Endothelial cell of umbilical vein (primary cell): ENCODE data around the gene HRH3. TPM values are rescaled to one million over a fixed set of nuclear protein-coding genes. Genes with fewer than 3 reads are reported as not detected.

ENCODE experiments used
- BruUV-seq: library from RNA; stranded (reverse); fragments of 400-500 nt; replicated peaks from 2 replicates; lab custom pipeline; 2021; lab: Mats Ljungman, UMichigan
- CTCF ChIA-PET: fragments of 300-600, 350-600 bp; sonication (Branson Sonifier 250); formaldehyde crosslinking; loops from one replicate; lab custom pipeline; 2021; ENCODE audit warnings: antibody characterized with exemption, inconsistent platforms; lab: Charles Lee
- POLR2A ChIA-PET: fragments of 300-600, 350-600 bp; sonication (Branson Sonifier 250); formaldehyde crosslinking; loops from one replicate; lab custom pipeline; 2021; ENCODE audit warnings: antibody characterized with exemption, inconsistent platforms; lab: Charles Lee
- DNase-seq: peaks from one replicate; pipeline ENCODE4 v3.0.0-alpha.2; 2011; ENCODE audit warnings: low read depth, low spot score
- FAIRE-seq: peaks from 2 replicates; lab custom pipeline; 2011; peaks lifted over from hg19 to GRCh38; lab: Jason Lieb, UNC
- H2AFZ ChIP-seq: 2 replicates; pipeline ENCODE4 v1.6.0; 2012; ENCODE audit warnings: low read depth, low read length, control low read depth, inconsistent platforms
- H3K27ac ChIP-seq: 2 replicates; pipeline ENCODE4 v1.5.1; 2011; ENCODE audit warnings: low read depth, mild to moderate bottlenecking, control low read depth, low read length, moderate library complexity; ENCODE audit not compliant: insufficient read depth
- H3K27me3 ChIP-seq, 2 experiments: 2 replicates each; pipeline versions ENCODE4 v1.6.0 to v1.6.1; 2011; ENCODE audit warnings: low read length in 2 of 2, mixed read lengths in 1 of 2; ENCODE audit not compliant: control insufficient read depth in 2 of 2, insufficient read depth in 2 of 2
- H3K36me3 ChIP-seq, 2 experiments: 2 replicates in 1 of 2; 3 replicates in 1 of 2; pipeline ENCODE4 v1.5.1; 2011; ENCODE audit warnings: low read length in 2 of 2, mild to moderate bottlenecking in 1 of 2, moderate library complexity in 1 of 2; ENCODE audit not compliant: control insufficient read depth in 2 of 2, insufficient read depth in 2 of 2; ENCODE audit errors: extremely low read depth in 1 of 2
- H3K4me1 ChIP-seq: 3 replicates; pipeline ENCODE4 v1.5.1; 2011; ENCODE audit warnings: mild to moderate bottlenecking, low read length; ENCODE audit not compliant: control insufficient read depth, insufficient read depth; ENCODE audit errors: extremely low read depth
- H3K4me2 ChIP-seq: 2 replicates; pipeline ENCODE4 v1.6.1; 2011; ENCODE audit warnings: low read length, control low read depth, mixed read lengths; ENCODE audit not compliant: insufficient read depth
- H3K4me3 ChIP-seq, 3 experiments: fragments of 200-600 bp in 1 of 3; sonication (generic), shearing (Covaris generic) in 1 of 3; replicated peaks in 1 of 3; 2 replicates each; pipeline ENCODE4 v1.5.1; 2011 to 2016; ENCODE audit warnings: control low read depth in 3 of 3, low read length in 3 of 3, mild to moderate bottlenecking in 2 of 3, inconsistent platforms in 1 of 3, low read depth in 1 of 3, moderate library complexity in 1 of 3; ENCODE audit not compliant: insufficient read depth in 1 of 3
- H3K79me2 ChIP-seq: 2 replicates; pipeline ENCODE4 v1.6.0; 2012; ENCODE audit warnings: low read length, inconsistent platforms; ENCODE audit not compliant: control insufficient read depth, insufficient read depth
- H3K9ac ChIP-seq: replicated peaks from 2 replicates; pipeline ENCODE3; 2011; ENCODE audit warnings: low read length, control low read depth; ENCODE audit not compliant: insufficient read depth; ENCODE audit errors: extremely low read depth
- H3K9me1 ChIP-seq: replicated peaks from 3 replicates; pipeline ENCODE4 v1.6.0; 2011; ENCODE audit warnings: mild to moderate bottlenecking, low read length; ENCODE audit not compliant: control insufficient read depth, insufficient read depth; ENCODE audit errors: extremely low read depth
- H3K9me3 ChIP-seq: replicated peaks from 2 replicates; pipeline ENCODE4 v1.5.1; 2012; ENCODE audit warnings: low read length, inconsistent platforms; ENCODE audit not compliant: control insufficient read depth, insufficient read depth
- H4K20me1 ChIP-seq: replicated peaks from 2 replicates; pipeline ENCODE3; 2011; ENCODE audit warnings: mild to moderate bottlenecking, low read length; ENCODE audit not compliant: control insufficient read depth, insufficient read depth; ENCODE audit errors: extremely low read depth
- CTCF ChIP-seq, 2 donors: IDR thresholded peaks; 1 replicate in 1 of 2; 2 replicates in 1 of 2; pipeline ENCODE4 v1.5.1; 2011; ENCODE audit warnings: low read length in 2 of 2, mild to moderate bottlenecking in 2 of 2, moderate library complexity in 2 of 2, control low read depth in 1 of 2, inconsistent platforms in 1 of 2, low read depth in 1 of 2; ENCODE audit not compliant: insufficient read depth in 1 of 2; ENCODE audit errors: extremely low read depth in 1 of 2
- EZH2 ChIP-seq: IDR thresholded peaks from 2 replicates; pipeline ENCODE4 v1.6.1; 2012; ENCODE audit warnings: borderline replicate concordance, low read depth, mild to moderate bottlenecking, moderate library complexity, low read length, inconsistent platforms; ENCODE audit not compliant: severe bottlenecking
- FOS ChIP-seq: IDR thresholded peaks from 2 replicates; pipeline ENCODE4 v1.6.1; 2011; ENCODE audit warnings: mild to moderate bottlenecking, low read length, moderate library complexity, borderline replicate concordance; ENCODE audit not compliant: insufficient read depth
- GATA2 ChIP-seq: IDR thresholded peaks from 2 replicates; pipeline ENCODE4 v1.7.0; 2011; ENCODE audit warnings: low read depth, mild to moderate bottlenecking, moderate library complexity, mixed read lengths, low read length; ENCODE audit not compliant: insufficient read length, insufficient read depth
- JUN ChIP-seq: IDR thresholded peaks from 2 replicates; pipeline ENCODE4 v1.6.1; 2011; ENCODE audit warnings: borderline replicate concordance, low read depth; ENCODE audit not compliant: insufficient read length, insufficient read depth
- MAX ChIP-seq: IDR thresholded peaks from 2 replicates; pipeline ENCODE4 v1.6.1; 2011; ENCODE audit not compliant: insufficient read depth, insufficient read length
- MYC ChIP-seq: IDR thresholded peaks from one replicate; pipeline ENCODE4 v1.6.1; 2011; ENCODE audit warnings: mild to moderate bottlenecking, low read depth, low read length
- POLR2A ChIP-seq: IDR thresholded peaks from 2 replicates; pipeline ENCODE4 v1.6.1; 2012; ENCODE audit warnings: low read depth, mild to moderate bottlenecking, control low read depth, low read length
- POLR2AphosphoS5 ChIP-seq: IDR thresholded peaks from 2 replicates; pipeline ENCODE4 v1.6.1; 2012; ENCODE audit warnings: low read depth, mild to moderate bottlenecking, control low read depth, low read length, moderate library complexity; ENCODE audit not compliant: insufficient read depth
- dilution Hi-C: fragments of 300-500 bp; cut with MboI; formaldehyde crosslinking; loops from one replicate; pipeline ENCODE4 v1.15.0; 2019; ENCODE audit warnings: low sequenced_read_pairs; ENCODE audit not compliant: extremely low pct_ligation_motif_present
- intact Hi-C: fragments of 100-400 bp; cut with micrococcal nuclease; formaldehyde crosslinking; loops from one replicate; pipeline ENCODE4 v1.10.0; 2022
- polyA plus RNA-seq, 4 experiments: library from polyadenylated mRNA; depleted of rRNA in 3 of 4; stranded (reverse) in 3 of 4; unstranded in 1 of 4; fragments of >200 nt; gene quantifications; 2 replicates each; pipeline versions ENCODE4 v1.2.1 to v1.2.3, GENCODE V29; 2011 to 2012; ENCODE audit warnings: missing spikeins in 1 of 4
- total RNA-seq: library from RNA; stranded (reverse); gene quantifications from 2 replicates; pipeline ENCODE4 v1.2.3, GENCODE V29; 2021

HRH3 gene
- total and polyA plus RNA-seq, 2 donors (not counting 3 experiments of a cell fraction or from before 2014, with no cell fraction given): not detected

GRCh38 chr20:62231292-62231691 lies 11.2 kb upstream of the HRH3 start:
- H3K27me3 ChIP-seq: no peaks in the 10 kb centered on the region
- POLR2A ChIA-PET: no interaction called here
- no peak overlapping the region for H2AFZ ChIP-seq
- DNase-seq: no peak
- H3K4me3 ChIP-seq: no peak overlapping the region
- H3K9me1 ChIP-seq: no peaks in the 10 kb centered on the region
- no peaks in the 10 kb centered on the region for H4K20me1 ChIP-seq
- CTCF ChIA-PET: no interaction called here
- no peaks in the 10 kb centered on the region for H3K9me3 ChIP-seq
- BruUV-seq: no TSS peak
- no peak overlapping the region for H3K4me2 ChIP-seq
- no peak overlapping the region for H3K9ac ChIP-seq
- H3K36me3 ChIP-seq: no peaks in the 10 kb centered on the region
- no peak overlapping the region for H3K27ac ChIP-seq
- intact Hi-C loops (no loop called here), dilution Hi-C loops (no loop called here)
- no peak for FAIRE-seq
- TF ChIP-seq MYC (no peak), JUN (no peak), MAX (no peak), POLR2AphosphoS5 (no peak), POLR2A (no peak), EZH2 (no peak), FOS (no peak), GATA2 (no peak), CTCF (IDR thresholded peaks at IDR 0.05; ENCODE audit: extremely low read depth in 1 of 2, insufficient read depth in 1 of 2, low read depth in 1 of 2, low read length in 2 of 2) (no peak)
- H3K4me1 ChIP-seq: no peaks in the 10 kb centered on the region
- no peaks in the 10 kb centered on the region for H3K79me2 ChIP-seq
